SJSA1 (cell line): Measurements from ENCODE around the gene GOT2. TPM values are rescaled to one million over a fixed set of nuclear protein-coding genes. Genes with fewer than 3 reads are reported as not detected.

Experiments
- total RNA-seq: library from RNA; depleted of rRNA; stranded (reverse); fragments of >200 nt; shearing (Covaris generic); gene quantifications from 2 replicates; pipeline ENCODE4 v1.2.3, GENCODE V29; 2014; rRNA removed

Gene GOT2
- total RNA-seq, 1 experiment from 2014 or later, result 57.4 TPM

Other genes with a start within 250 kb of the GOT2 start
- 6.9 and 9.2 TPM in 2 replicates for gene NDRG4, start 234.2 kb downstream of the GOT2 start, total RNA-seq
- 1.1 and 1.8 TPM in 2 replicates for gene SETD6, start 218.8 kb downstream of the GOT2 start, total RNA-seq
- 77.9 and 123 TPM in 2 replicates for gene CNOT1, start 104.5 kb downstream of the GOT2 start, total RNA-seq
- gene SLC38A7, start 49.5 kb downstream of the GOT2 start, total RNA-seq, result 8.9 and 18.9 TPM in 2 replicates